ENCODE measurements around the gene MYH9. TPM values are rescaled to one million over a fixed set of nuclear protein-coding genes. Genes with fewer than 3 reads are reported as not detected.

The MYH9 gene
- total RNA-seq, 2 donors from 2014 or later = 125 to 229 TPM

DNA sequence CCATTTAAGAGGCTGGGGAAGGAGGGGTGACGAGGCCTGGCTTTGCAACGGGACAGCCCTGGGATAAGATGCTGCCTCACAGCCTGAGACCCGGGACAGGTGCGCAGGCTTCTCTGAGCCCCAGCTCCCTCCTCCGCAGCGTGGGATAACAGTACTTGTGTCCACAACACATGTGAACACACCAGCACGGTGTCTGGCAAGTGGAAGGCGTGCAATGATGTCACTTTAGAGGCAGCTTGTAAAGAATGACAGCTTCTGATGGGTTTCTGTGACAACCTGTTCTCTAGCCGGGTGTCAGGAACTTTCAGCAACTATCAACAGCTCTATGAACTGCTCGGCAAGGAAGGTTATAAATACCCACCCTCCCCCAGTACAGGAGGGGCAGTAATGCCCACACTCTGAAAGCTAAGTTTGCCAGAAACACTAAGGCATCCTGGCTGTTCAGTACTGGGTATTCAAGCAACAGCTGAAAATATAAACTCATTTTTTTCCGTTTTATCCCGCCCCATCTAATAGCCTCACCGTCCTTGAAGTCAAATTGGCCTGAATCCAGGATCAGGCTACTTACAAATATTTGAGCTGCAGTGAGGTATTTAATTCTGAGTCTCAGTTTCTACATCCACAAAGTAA, 59.7 kb downstream of the MYH9 start:
- Histone ChIP-seq H3K27me3 (no peaks in the 10 kb centered on the region), H3K27ac (peak overlapping the region; percentile 98 to 99), H3K4me3 (no peak overlapping the region), H3K4me1 (peaks cover 0 to 100% of the 10 kb centered on the region in 2 donors), H3K36me3 (peaks cover 65% of the 10 kb centered on the region), H3K9me3 (no peaks in the 10 kb centered on the region)
- TF ChIP-seq, protein P1, sequence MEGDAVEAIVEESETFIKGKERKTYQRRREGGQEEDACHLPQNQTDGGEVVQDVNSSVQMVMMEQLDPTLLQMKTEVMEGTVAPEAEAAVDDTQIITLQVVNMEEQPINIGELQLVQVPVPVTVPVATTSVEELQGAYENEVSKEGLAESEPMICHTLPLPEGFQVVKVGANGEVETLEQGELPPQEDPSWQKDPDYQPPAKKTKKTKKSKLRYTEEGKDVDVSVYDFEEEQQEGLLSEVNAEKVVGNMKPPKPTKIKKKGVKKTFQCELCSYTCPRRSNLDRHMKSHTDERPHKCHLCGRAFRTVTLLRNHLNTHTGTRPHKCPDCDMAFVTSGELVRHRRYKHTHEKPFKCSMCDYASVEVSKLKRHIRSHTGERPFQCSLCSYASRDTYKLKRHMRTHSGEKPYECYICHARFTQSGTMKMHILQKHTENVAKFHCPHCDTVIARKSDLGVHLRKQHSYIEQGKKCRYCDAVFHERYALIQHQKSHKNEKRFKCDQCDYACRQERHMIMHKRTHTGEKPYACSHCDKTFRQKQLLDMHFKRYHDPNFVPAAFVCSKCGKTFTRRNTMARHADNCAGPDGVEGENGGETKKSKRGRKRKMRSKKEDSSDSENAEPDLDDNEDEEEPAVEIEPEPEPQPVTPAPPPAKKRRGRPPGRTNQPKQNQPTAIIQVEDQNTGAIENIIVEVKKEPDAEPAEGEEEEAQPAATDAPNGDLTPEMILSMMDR (IDR thresholded peaks at IDR 0.05) = no peak
- peak; percentile 82 for DNase-seq (ENCODE audit: low spot score)

DNA sequence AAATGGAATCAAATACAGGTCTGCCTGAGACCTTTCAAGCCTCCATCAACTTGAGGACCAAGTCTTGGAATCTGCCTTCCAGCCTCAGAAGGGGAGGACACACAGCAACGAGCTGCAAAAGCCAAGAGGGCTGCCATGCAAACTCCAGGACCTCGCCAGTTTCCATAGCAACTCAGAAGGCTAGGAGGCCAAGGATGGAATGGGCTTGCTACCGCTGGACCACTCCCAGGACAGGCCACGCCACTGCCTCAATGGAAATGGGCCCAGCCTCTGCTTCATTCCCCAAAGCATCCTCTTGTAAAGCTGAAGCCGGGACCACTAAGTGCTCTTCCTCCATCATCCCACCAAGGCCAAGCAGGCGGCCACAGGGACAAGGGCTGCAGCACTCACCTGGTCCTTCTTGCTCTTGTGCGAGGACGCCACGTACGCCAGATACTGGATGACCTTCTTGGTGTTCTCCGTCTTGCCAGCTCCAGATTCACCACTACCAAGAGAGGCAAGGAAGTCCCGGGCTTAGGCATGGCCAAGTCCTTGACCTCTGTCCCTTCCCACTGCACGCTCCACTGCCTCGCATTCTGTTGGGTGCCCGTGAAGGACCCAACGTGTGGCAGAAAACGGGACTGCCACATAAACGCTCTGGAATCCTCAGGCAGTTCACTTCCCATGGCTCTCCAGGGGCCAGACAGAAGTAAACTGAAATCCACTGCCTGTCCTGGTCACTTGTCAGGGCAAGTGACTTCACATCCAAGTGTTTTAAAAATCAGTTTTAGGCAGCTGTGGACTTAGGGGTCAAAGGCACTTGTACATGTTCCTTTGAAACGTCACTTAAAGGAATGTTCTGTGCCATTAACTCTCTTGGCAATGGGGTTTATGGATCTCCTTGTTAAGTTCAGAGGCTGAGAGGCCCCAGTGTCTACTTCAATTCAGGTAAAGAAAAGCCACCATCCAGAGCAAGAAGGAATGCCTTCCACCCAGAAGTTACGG, 61.3 kb downstream of the MYH9 start:
- no peaks in the 10 kb centered on the region for H3K27me3 ChIP-seq
- no peak overlapping the region for H3K4me3 ChIP-seq
- H3K36me3 ChIP-seq = peaks cover 73% of the 10 kb centered on the region
- H3K9me3 ChIP-seq = no peaks in the 10 kb centered on the region
- TF ChIP-seq, protein P1 (IDR thresholded peaks at IDR 0.05) = no peak
- peak overlapping the region; percentile 98 to 99 for H3K27ac ChIP-seq
- no peak for DNase-seq (ENCODE audit: low spot score)
- peaks cover 0 to 98% of the 10 kb centered on the region in 2 donors for H3K4me1 ChIP-seq

DNA sequence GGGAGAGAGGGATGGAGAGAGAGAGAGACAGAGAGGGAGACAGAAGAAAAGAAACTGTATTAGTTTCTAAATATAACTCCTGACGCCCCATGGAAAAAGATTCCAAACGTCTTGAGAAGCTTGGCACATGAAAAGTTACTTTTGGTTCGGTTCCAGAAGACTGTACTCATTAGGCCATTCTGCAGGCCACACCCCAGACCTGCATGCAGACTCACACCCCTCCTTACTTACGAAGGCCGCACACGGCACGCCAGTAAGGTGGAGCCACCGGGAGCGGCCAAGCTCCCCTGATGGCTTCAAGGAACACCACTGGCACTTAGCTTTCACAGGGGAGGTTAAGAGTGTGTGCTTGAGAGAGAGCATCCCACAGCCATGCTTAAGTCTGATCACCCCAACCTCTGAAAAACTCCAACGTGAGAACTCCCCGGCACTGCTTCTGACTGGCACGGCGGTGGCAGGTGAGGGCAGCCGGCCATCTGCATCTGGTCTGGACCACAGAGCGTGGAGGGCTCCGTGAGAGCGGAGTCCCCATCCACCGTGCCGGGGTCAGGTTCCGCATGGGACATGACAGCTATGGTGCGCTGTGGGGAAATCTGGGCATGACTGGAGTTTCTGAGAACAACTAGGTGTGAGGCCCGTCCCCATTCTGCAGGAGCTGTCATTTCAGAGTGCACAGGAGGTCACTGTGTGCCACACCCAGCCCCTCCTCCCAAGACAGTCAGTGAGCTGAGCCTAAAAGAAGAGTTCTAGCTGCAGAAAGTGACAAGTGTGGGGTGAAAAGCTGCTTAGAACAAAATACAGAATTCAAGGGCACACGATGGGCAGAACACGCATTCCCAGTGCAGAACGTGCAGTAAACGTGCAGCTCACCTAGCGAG, 62.4 kb downstream of the MYH9 start:
- no peaks in the 10 kb centered on the region for H3K9me3 ChIP-seq
- peaks cover 0 to 92% of the 10 kb centered on the region in 2 donors for H3K4me1 ChIP-seq
- peak; percentile 84 for DNase-seq (ENCODE audit: low spot score)
- TF ChIP-seq, protein P1 (IDR thresholded peaks at IDR 0.05) = no peak
- no peak overlapping the region for H3K4me3 ChIP-seq
- H3K27ac ChIP-seq = peak overlapping the region; percentile 98 to 99
- H3K27me3 ChIP-seq = no peaks in the 10 kb centered on the region
- peaks cover 79% of the 10 kb centered on the region for H3K36me3 ChIP-seq

DNA sequence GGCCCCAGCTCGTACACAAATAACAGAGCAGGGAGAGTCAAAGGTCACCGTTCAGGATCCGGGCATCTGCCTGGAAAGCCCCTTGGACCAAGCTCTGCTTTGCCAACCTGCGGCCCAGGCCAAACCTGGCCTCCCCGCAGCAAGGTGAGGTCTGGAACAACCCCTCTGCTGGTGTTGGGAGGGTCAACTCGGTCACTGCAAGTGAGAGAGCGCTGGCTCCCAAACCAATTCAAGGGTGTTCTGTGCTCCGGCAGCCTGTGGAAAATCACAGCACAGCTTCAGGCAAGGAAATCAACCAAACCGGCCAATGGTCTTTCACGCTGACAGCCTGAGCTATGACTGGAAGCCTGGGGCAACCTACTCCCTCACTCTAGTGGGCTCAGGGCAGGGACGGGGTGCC, 63.4 kb downstream of the MYH9 start:
- Histone ChIP-seq H3K4me3 (no peak overlapping the region), H3K4me1 (peaks cover 0 to 88% of the 10 kb centered on the region in 2 donors), H3K27me3 (no peaks in the 10 kb centered on the region), H3K27ac (peak overlapping the region; percentile 98 to 99), H3K9me3 (no peaks in the 10 kb centered on the region), H3K36me3 (peaks cover 82% of the 10 kb centered on the region)
- no peak for DNase-seq (ENCODE audit: low spot score)
- TF ChIP-seq, protein P1 (IDR thresholded peaks at IDR 0.05) = no peak

DNA sequence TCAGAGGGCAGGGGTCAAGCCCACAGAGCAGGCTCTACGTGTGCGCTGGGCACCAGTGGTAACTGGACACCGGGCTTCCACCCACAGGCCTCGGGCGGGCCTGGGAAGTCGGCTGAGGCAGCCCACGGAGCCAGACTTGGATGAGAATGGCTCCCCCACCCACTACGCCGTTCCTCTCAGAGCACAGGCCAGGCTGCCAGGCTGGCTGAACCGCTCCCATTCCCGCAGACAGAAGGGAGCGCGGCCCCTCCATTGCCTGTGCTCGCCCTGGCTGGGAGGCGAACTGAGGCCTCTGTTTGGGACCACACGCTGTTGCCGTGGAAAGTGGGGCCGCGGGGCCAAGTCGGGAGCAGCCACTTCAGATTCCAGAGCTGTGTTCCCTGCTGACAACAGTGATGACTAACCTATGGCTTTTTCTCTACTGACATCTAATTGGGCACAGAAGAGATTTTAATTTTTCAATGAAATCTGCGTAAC, 63.9 kb downstream of the MYH9 start:
- Histone ChIP-seq H3K4me1 (peaks cover 0 to 82% of the 10 kb centered on the region in 2 donors), H3K36me3 (peaks cover 87% of the 10 kb centered on the region)
- DNase-seq (ENCODE audit: low spot score) = peak; percentile 88

More for the DNA sequence above, 63.9 kb downstream of the MYH9 start:
- Histone ChIP-seq H3K27me3 (no peaks in the 10 kb centered on the region), H3K9me3 (no peaks in the 10 kb centered on the region), H3K4me3 (no peak overlapping the region), H3K27ac (peak overlapping the region; percentile 98 to 99)
- TF ChIP-seq, protein P1 (IDR thresholded peaks at IDR 0.05) = no peak

All from right atrium auricular region (tissue), 2 donors.